ENCODE results near the gene KHDC4. TPM values are rescaled to one million over a fixed set of nuclear protein-coding genes. Genes with fewer than 3 reads are reported as not detected.

KHDC4 gene
- total RNA-seq, 2 experiments from 2014 or later = 63.8 to 71.4 TPM

- Mint-ChIP-seq H3K4me1 (peaks cover 82% of the 10 kb centered on the region), H3K4me3 (no peak overlapping the region), H3K27ac (peak overlapping the region; percentile 87), H3K27me3 (no peaks in the 10 kb centered on the region), H3K36me3 (ENCODE audit: low read depth) (peaks cover 80% of the 10 kb centered on the region), H3K9me3 (no peaks in the 10 kb centered on the region)
- ChIA-PET CTCF (interaction anchor here (1.4 to 1.9 kb wide), 4 partner anchors 9 to 34 kb away, joined by 3 to 12 read pairs (median 6); no protein-coding TSS in a partner anchor), POLR2A (interaction anchor here (0.6 to 3.4 kb wide), 4 partner anchors 10 to 34 kb away, joined by 4 to 52 read pairs (median 10); partner anchors contain the start of genes ARHGEF2 and KHDC4)
- no peak for DNase-seq
Measured at GRCh38 chr1:155966750-155967149, 32.5 kb upstream of the KHDC4 start.

GRCh38 chr1:155966135-155966534 lies 31.9 kb upstream of the KHDC4 start:
- Mint-ChIP-seq H3K27ac (peak overlapping the region; percentile 87), H3K27me3 (no peaks in the 10 kb centered on the region), H3K36me3 (ENCODE audit: low read depth) (peaks cover 85% of the 10 kb centered on the region), H3K9me3 (no peaks in the 10 kb centered on the region), H3K4me1 (peaks cover 82% of the 10 kb centered on the region), H3K4me3 (no peak overlapping the region)
- DNase-seq = no peak
- ChIA-PET CTCF (interaction anchor here (0.9 to 1.7 kb wide), 3 partner anchors 9 to 23 kb away, joined by 3 to 5 read pairs (median 4); no protein-coding TSS in a partner anchor), POLR2A (interaction anchor here (3.4 kb wide), 1 partner anchor 12 kb away, joined by 52 read pairs; the partner anchor contains the start of gene ARHGEF2)

- Mint-ChIP-seq H3K36me3 (ENCODE audit: low read depth) (peaks cover 89% of the 10 kb centered on the region), H3K27ac (peak overlapping the region; percentile 55), H3K4me3 (no peak overlapping the region), H3K9me3 (no peaks in the 10 kb centered on the region), H3K27me3 (no peaks in the 10 kb centered on the region), H3K4me1 (peaks cover 76% of the 10 kb centered on the region)
- DNase-seq = no peak
- ChIA-PET CTCF (interaction anchor here (0.7 to 1.7 kb wide), 2 partner anchors 25 to 26 kb away, joined by 5 to 6 read pairs; no protein-coding TSS in a partner anchor), POLR2A (interaction anchor here (4.8 kb wide), 1 partner anchor 13 kb away, joined by 38 read pairs; the partner anchor contains the start of gene ARHGEF2)
Measured at GRCh38 chr1:155964193-155964592, 30.0 kb upstream of the KHDC4 start.

- no peaks in the 10 kb centered on the region for H3K9me3 Mint-ChIP-seq
- peaks cover 62% of the 10 kb centered on the region for H3K4me1 Mint-ChIP-seq
- no peak for DNase-seq
- H3K4me3 Mint-ChIP-seq = no peak overlapping the region
- CTCF ChIA-PET = interaction anchor here (0.5 to 3.8 kb wide), 4 partner anchors 16 to 27 kb away, joined by 4 to 15 read pairs (median 8); partner anchors contain the start of gene ARHGEF2
- POLR2A ChIA-PET = interaction anchor here (0.6 to 4.8 kb wide), 5 partner anchors 15 to 32 kb away, joined by 3 to 38 read pairs (median 5); partner anchors contain the start of genes ARHGEF2 and KHDC4
- peak overlapping the region; percentile 61 for H3K27ac Mint-ChIP-seq
- peaks cover 81% of the 10 kb centered on the region for H3K36me3 Mint-ChIP-seq (ENCODE audit: low read depth)
- H3K27me3 Mint-ChIP-seq = no peaks in the 10 kb centered on the region
Measured at GRCh38 chr1:155962599-155963211, 28.5 kb upstream of the KHDC4 start.

- ChIA-PET CTCF (interaction anchor here (0.5 to 3.8 kb wide), 5 partner anchors 16 to 31 kb away, joined by 3 to 15 read pairs (median 4); partner anchors contain the start of gene ARHGEF2), POLR2A (interaction anchor here (0.6 to 4.8 kb wide), 4 partner anchors 16 to 28 kb away, joined by 3 to 38 read pairs (median 5); partner anchors contain the start of genes ARHGEF2 and KHDC4)
- Mint-ChIP-seq H3K27ac (peak overlapping the region; percentile 89), H3K4me1 (peaks cover 54% of the 10 kb centered on the region), H3K36me3 (ENCODE audit: low read depth) (peaks cover 83% of the 10 kb centered on the region), H3K27me3 (no peaks in the 10 kb centered on the region), H3K9me3 (no peaks in the 10 kb centered on the region), H3K4me3 (no peak overlapping the region)
- peak; percentile 62 for DNase-seq
Measured at GRCh38 chr1:155961937-155962336, 27.7 kb upstream of the KHDC4 start.

- CTCF ChIA-PET = interaction anchor here (0.6 to 3.8 kb wide), 4 partner anchors 12 to 30 kb away, joined by 3 to 15 read pairs (median 4); no protein-coding TSS in a partner anchor
- H3K36me3 Mint-ChIP-seq (ENCODE audit: low read depth) = peaks cover 74% of the 10 kb centered on the region
Measured at GRCh38 chr1:155960081-155960745, 26.0 kb upstream of the KHDC4 start.

GRCh38 chr1:155957411-155957915 lies 23.2 kb upstream of the KHDC4 start:
- no peak for DNase-seq
- ChIA-PET CTCF (interaction anchor here (0.7 to 1.3 kb wide), 3 partner anchors 19 to 108 kb away, joined by 3 to 5 read pairs (median 4); no protein-coding TSS in a partner anchor), POLR2A (interaction anchor here (1.0 to 1.6 kb wide), 3 partner anchors 11 to 23 kb away, joined by 4 to 6 read pairs (median 5); partner anchors contain the start of gene KHDC4)
- H3K27ac Mint-ChIP-seq = no peak overlapping the region
- H3K4me3 Mint-ChIP-seq = no peak overlapping the region
- H3K27me3 Mint-ChIP-seq = no peaks in the 10 kb centered on the region
- no peaks in the 10 kb centered on the region for H3K9me3 Mint-ChIP-seq
- H3K36me3 Mint-ChIP-seq (ENCODE audit: low read depth) = peaks cover 76% of the 10 kb centered on the region
- peaks cover 25% of the 10 kb centered on the region for H3K4me1 Mint-ChIP-seq

More at GRCh38 chr1:155960081-155960745, 26.0 kb upstream of the KHDC4 start:
- no peaks in the 10 kb centered on the region for H3K27me3 Mint-ChIP-seq
- H3K4me1 Mint-ChIP-seq = peaks cover 39% of the 10 kb centered on the region
- no peaks in the 10 kb centered on the region for H3K9me3 Mint-ChIP-seq
- no peak for DNase-seq
- POLR2A ChIA-PET = interaction anchor here (0.8 to 4.8 kb wide), 3 partner anchors 13 to 17 kb away, joined by 3 to 38 read pairs (median 3); partner anchors contain the start of gene ARHGEF2
- peak overlapping the region; percentile 58 for H3K27ac Mint-ChIP-seq
- H3K4me3 Mint-ChIP-seq = no peak overlapping the region

GRCh38 chr1:155954645-155955044 lies 20.4 kb upstream of the KHDC4 start:
- H3K27ac Mint-ChIP-seq = no peak overlapping the region
- no peak for DNase-seq

GRCh38 chr1:155952505-155952890 lies 18.3 kb upstream of the KHDC4 start:
- Mint-ChIP-seq H3K27me3 (no peaks in the 10 kb centered on the region), H3K4me3 (no peak overlapping the region), H3K9me3 (no peaks in the 10 kb centered on the region), H3K4me1 (peaks cover 4% of the 10 kb centered on the region), H3K27ac (no peak overlapping the region), H3K36me3 (ENCODE audit: low read depth) (peaks cover 66% of the 10 kb centered on the region)
- DNase-seq = no peak
- ChIA-PET POLR2A (interaction anchor here (1.2 to 1.4 kb wide), 3 partner anchors 14 to 260 kb away, joined by 3 to 5 read pairs (median 3); partner anchors contain the start of gene PMF1), CTCF (no interaction called here)

More at GRCh38 chr1:155954645-155955044, 20.4 kb upstream of the KHDC4 start:
- CTCF ChIA-PET = interaction anchor here (1.0 to 1.4 kb wide), 3 partner anchors 20 to 35 kb away, joined by 3 to 4 read pairs (median 3); no protein-coding TSS in a partner anchor
- H3K4me3 Mint-ChIP-seq = no peak overlapping the region
- H3K9me3 Mint-ChIP-seq = no peaks in the 10 kb centered on the region
- H3K27me3 Mint-ChIP-seq = no peaks in the 10 kb centered on the region
- H3K4me1 Mint-ChIP-seq = no peaks in the 10 kb centered on the region
- H3K36me3 Mint-ChIP-seq (ENCODE audit: low read depth) = peaks cover 73% of the 10 kb centered on the region
- POLR2A ChIA-PET = interaction anchor here (0.9 to 1.8 kb wide), 3 partner anchors 11 to 35 kb away, joined by 3 to 4 read pairs (median 4); no protein-coding TSS in a partner anchor

GRCh38 chr1:155951753-155952504 lies 17.7 kb upstream of the KHDC4 start:
- POLR2A ChIA-PET = interaction anchor here (0.8 to 1.4 kb wide), 7 partner anchors 12 to 261 kb away, joined by 3 to 5 read pairs (median 3); partner anchors contain the start of genes KHDC4 and PMF1
- H3K4me3 Mint-ChIP-seq = no peak overlapping the region
- no peaks in the 10 kb centered on the region for H3K27me3 Mint-ChIP-seq
- no peak overlapping the region for H3K27ac Mint-ChIP-seq
- peaks cover 65% of the 10 kb centered on the region for H3K36me3 Mint-ChIP-seq (ENCODE audit: low read depth)
- H3K9me3 Mint-ChIP-seq = no peaks in the 10 kb centered on the region
- CTCF ChIA-PET = no interaction called here
- peaks cover 10% of the 10 kb centered on the region for H3K4me1 Mint-ChIP-seq
- no peak for DNase-seq

GRCh38 chr1:155950829-155951228 lies 16.6 kb upstream of the KHDC4 start:
- ChIA-PET POLR2A (interaction anchor here (1.2 to 1.4 kb wide), 3 partner anchors 11 to 26 kb away, joined by 5 read pairs; partner anchors contain the start of gene KHDC4), CTCF (no interaction called here)
- Mint-ChIP-seq H3K9me3 (no peaks in the 10 kb centered on the region), H3K27me3 (no peaks in the 10 kb centered on the region), H3K4me1 (peaks cover 21% of the 10 kb centered on the region), H3K36me3 (ENCODE audit: low read depth) (peaks cover 67% of the 10 kb centered on the region), H3K27ac (no peak overlapping the region), H3K4me3 (no peak overlapping the region)
- DNase-seq = no peak
